ENCODE results near the gene WWC2.

The WWC2 gene

DNA sequence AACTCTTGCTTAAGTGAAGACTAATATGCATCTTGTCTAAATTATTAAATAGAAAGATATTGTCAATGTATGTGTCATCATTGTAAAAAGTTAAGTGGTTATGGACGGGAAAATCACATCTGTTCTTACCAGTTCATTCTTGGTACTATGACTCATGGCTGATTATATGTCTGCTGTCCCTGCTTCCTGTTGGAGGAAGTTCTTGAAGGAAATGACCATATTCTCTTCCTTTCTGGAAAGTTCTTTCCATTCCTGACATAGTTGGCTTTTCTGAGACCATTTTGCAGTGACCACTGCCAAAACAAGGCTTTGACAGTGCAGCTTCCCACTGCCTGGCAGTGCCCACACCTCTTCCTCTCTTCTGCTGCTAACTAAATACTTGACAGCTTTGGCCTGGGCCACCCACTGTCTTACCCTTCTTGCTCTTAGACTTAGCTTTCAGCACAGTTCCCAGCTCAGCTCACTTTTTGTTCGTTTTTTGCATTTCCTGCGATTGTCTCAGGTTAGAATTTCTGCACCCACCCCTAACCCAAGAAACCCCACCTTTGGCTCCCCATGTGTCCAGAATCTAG is 236.4 kb downstream of the WWC2 start:
- no peak for DNase-seq

DNA sequence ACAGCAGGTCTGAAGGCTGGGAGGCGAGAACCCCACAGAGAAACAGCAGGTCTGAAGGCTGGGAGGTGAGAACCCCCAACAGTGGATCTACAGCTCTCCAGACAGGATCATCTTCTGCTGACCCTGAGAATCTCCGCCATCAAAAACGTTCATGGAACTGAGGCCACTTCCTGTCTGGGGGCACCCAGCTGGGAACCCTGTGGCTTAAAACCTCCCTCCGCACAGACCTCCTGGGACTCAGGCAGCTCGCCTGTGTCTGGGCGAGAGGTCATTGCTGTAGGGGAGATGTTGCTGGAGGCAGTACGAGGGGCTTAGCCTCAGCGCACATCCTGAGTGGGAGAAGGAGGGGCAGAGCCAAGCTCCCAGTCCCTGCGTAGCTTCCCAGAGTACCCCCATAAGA is 238.3 kb downstream of the WWC2 start:
- DNase-seq: no peak

DNA sequence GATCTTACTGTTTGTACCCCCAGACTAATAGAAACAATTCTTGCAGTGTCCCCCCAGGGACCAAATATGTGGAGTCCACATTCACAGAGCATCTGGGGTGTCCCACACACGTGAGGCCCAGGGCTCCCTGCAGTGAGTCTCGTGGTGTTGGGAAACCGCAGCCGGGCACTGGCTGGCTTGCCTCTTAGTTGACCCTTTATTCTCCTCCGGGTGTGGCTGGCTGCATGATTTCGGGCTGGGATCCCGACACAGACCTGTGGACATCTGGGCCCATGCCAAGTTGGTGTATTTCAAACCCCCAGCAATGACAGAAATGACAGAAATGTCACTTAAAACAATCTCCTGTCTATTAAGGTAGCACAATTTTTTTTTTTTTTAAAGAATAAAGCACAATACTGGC is 238.8 kb downstream of the WWC2 start:
- no peak for DNase-seq

DNA sequence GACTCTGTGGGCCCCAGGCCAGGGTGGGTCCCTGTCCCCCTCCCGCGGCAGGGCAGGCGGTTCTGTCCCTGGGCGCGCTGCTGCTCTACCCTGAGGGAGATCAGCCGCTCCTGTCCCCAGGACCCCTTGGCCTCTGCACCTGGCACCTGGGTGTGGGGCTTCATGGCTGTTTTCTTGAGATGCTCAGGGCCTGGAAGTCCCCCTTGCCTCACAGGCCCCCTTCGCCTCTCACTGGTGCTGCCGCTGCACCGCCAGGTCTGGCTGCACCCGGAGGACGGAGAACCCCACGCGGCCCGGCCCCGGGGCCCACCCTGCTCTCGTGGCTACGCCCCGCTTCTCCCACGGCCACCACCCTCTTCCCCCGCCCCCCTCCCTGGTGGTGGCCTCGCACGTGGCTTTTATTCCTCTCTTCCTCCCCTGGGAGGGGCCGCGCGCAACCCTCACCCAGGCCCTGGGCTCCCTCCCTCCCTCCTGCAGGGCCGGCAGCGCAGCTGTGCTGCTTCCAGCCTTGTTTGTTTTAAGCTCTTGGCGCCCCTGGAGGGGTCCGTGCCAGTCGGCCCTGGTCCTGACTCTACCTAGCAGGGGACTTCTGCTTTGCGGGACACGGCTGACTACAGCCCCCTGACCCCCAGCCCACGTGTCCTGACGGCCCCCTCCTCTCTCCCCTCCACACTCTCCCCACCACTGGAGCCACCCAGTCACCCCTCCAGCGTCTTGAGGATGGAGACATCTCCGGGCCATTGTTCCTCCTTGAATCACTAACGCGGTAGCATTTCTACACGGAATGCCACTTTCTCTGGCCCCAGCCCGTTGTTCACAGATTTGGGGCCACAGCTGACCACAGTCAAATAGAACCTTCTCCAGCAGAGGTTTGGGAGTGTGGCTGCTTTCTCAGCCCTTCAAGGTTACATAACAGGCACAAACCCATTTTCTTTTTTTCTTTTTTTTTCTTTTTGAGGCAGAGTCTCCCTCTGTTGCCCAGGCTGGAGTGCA is 243.8 kb downstream of the WWC2 start:
- no peak for DNase-seq

DNA sequence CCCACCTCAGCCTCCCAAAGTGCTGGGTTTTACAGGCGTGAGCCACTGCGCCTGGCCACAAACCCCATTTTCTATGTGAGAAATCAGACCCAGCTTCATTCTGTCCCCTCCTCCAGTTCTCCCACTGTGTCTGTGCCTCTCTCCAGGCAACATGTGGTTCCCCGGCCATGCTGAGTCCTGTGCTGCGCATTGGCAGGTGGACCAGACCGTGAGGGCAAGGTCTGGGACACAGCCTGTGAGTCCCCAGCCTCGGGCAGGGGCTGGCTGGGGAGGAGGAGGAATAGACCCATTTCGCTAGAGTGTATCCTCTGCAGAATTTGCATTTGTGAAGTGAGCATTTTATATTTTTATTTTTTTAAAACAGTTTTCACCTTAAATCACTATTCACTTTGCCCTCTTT is 244.7 kb downstream of the WWC2 start:
- DNase-seq: no peak

DNA sequence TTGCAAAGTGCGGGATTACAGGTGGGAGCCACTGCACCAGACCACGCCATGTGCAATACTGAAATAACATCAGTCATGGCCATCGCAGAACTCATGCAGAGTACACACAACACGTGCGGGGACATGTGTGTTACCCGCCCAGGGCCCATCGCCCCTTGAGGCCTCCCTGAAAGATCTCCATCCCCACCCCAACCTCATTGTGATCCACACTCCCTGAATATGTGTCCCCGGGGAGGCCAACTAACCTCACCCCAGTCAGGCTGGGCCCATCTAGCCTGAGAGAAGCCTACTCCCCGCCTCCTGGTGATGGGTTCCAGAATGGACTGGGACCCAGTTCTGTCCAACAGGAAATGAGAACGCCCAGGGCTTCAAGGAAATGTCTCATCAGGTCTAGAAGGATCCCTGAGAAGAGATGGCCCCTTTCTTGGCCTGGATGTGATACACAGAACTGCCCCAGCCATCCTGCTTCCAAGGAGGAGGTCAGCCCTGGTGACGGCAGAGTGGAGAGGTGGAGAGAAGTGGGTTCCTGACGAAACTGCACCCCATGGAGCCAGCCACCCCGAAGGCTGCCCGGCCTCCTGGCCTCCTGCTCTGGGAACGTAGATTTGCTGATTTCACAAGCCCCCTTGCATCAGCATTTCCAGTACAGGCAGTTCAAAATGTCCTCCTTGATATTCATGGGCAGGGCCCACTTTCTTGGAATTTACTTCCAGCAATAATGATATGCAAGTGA is 245.6 kb downstream of the WWC2 start:
- no peak for DNase-seq

DNA sequence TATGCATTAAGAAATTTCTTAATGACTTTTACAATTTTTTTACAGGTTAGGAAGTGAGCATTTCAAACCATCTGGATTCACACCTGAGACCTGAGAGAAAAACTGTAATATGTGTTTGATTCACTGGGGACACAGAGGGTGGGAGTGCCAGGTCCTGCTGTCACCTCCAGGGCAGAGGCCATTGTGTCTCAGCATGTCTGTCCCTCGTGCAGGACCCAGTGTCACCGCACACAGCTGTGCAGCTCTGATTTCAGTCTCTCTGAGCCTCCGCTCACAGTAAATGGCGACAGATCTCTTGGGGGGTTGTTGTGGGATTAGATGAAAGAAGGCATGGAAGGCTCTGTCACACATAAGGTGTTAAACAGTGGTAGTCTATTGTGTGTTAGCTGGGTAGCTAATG is 246.2 kb downstream of the WWC2 start:
- no peak for DNase-seq

DNA sequence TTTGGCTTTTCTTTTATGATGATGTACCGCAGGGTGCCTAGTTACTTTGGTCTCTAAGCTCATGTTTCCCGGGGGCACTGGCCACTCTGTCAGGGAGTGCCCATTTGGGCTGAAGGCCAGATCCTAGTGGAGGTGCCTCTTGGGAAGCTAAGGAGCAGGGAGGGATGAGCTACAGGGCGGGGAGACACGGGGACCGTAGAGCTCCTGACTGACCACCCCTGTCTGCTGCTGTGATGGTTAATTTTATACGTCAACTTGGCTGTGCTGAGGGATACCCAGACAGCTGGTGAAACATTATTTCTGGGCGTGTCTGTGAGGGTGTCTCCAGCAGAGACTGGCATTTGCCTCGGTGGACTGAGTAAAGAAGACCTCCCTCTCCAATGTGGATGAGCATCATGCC is 248.1 kb downstream of the WWC2 start:
- no peak for DNase-seq

DNA sequence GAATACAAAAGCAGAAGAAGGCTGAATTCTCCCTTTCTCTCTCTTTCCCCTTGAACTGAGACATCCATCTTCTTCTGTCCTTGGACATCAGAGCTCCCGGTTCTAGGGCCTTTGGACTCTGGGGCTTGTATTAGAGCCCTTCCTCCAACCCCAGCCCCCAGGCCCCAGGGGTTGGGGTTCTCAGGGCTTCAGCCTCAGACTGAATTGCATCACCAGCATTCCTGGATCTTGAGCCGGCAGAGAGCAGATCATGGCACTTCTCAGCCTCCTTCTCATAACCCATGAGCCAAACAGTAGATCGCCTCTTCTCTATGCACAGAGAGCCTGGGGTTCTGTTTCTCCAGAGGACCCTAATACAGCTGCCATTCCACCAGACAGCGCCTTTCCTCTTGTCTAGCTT is 248.5 kb downstream of the WWC2 start:
- no peak for DNase-seq

DNA sequence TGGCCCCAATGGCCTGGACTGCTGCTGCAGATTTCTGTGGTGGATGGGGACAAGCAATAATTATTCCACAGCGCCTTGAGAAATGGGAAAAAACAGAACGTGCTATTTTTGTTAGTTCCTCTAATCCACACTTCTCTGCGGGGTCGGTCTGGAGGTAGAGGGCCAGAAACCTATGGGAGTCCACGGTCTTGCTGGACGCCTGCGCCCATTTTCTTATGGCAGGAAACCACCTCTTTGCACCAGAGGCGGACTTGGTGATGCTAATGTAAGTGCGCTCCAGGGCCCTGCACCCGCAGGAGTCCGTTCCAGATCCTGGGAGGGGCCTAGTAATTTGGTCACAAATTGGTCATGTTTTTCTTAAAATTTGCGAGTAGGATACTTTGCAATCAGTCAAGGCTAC is 249.1 kb downstream of the WWC2 start:
- DNase-seq: no peak

DNA sequence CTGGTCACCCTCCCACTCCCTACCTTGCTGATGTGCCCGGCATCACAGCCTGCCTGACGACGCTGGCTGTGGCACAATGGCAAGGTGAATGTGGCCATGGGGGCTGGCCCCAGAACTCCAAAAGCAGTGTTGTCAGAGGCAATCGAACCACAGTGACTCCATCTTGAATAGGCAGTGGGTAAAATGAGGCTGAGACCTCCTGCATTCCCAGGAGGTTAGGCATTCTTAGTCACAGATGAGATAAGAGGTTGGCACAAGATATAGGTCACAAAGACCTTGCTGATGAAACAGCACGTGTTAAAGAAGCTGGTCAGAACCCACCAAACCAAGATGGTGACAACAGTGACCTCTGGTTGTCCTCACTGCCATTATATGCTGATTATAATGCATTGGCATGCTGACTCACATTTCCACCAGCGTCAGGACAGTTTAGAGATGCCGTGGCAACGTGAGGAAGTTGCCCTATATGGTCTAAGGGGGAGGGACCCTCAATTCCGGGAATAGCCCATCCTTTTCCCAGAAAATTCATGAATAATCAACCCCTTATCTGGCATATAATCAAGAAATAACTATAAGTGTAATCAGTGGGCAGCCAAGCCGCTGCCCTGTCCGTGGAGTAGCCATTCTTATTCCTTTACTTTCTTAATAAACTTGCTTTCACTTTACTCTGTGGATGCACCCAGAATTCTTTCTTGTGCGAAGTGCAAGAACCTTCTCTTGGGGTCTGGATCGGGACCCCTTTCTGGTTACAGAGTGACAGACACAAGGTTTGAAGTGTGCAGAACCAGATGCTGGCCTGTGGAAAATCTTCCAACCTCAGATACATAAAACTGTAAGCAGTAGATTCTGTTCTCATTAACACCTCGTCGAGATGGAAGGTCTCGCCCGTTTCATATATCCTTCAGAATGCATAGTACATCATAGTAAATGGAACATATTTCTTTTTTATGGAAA is 249.9 kb downstream of the WWC2 start:
- peak; percentile 65 for DNase-seq

DNA sequence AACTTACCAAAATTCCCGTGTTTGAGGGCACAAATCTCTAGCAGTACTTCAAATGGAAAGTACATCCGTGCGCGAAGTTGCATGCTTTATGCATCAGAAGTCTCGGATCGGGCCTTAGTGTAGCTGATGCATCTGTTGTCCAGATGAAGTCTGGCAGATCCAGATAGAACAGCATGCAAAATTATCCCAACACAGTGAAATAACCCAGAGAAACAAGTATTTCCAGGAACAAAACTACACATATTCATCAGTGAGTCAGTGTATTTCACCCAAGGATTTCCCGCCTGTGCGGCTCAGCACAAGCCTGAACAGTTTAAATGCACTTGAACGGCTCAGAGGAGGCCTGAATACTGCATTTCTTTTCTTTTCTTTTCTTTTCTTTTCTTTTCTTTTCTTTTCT is 250.6 kb downstream of the WWC2 start:
- peak; percentile 4 for DNase-seq

DNA sequence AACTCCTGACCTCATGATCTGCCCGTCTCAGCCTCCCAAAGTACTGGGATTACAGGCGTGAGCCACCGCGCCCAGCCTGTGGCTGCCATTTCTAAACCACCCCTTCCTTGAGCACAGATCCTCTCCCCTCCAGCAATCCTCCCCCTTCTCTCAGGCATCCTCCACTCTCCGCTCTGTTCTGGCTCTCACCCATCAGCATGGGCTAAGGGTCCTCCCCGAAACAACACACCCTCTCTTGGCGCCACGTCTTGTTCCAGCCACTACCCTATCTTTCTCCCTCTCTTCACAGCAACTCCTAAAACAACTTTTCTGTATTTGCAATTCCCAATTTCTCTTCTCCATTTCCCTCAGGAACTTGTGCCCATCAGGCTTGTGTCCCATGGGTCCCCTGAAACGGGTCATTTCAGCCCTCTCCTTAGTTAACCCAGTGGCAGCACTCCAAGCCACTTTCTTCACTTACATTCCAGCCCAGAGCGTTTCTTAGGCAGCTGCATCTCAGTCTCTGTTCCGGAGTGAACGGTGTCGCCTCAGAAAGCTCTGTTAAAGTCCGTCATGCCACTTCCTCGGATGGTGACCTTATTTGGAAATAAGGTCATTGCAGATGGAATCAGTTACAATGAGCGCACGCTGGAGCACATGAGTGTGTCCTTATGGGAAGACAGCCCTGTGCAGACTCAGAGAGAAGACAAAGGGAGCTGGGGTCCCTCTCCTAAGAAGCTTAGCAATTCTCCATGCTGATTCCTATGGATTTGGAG is 251.4 kb downstream of the WWC2 start:
- no peak for DNase-seq

DNA sequence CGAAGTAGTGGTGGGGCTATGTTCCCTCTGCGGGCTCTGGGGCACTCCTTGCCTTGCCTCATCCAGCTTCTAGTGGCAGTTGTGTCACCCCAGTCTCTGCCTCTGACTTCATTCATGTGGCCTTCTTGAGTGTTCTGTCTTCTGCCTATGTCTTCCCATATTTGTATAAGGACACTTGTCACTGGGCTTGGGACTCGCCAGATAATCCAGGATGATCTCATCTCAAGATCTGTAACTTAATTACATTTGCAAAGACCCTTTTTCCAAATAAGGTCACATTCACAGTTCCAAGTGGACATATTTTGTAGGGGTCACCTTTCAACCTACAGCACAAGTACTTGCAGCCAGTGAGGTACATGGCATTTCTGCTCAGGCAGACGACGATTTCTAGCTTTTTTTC is 253.5 kb downstream of the WWC2 start:
- DNase-seq: no peak

DNA sequence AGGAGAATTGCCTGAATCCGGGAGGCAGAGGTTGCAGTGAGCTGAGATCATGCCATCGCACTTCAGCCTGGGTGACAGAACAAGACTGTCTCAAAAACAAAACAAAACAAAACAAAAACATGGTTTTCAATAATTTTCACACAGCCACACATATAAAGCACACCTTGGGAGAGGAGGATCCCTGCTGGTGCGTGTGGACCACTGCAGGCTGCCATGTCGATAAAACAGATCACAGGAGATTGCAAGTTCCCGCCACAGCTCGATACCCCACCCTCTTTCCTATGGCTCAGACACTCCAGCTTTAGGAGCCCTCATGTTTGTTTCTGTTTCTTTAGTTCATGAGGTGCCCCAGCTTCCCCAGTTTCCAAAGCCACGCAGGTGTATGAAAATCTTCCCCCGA is 254.5 kb downstream of the WWC2 start:
- DNase-seq: no peak

DNA sequence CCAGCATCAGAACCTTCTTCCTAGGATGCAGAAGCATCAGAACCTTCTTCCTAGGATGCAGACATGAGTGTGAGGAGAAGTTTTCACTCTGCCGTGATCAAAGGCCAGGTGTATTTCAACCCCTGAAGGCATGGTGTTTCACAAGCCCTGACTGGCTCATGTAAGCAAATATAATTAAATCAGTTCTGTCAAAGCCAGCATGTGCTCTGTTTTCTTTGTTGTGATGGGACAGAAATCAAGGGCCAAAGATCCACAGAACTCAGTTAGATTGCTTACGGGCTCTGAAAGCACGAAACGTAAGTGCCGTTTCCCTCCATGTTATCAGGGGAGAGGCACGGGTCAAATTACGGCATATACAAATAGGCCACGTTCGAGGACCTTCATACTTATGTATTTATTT is 255.2 kb downstream of the WWC2 start:
- DNase-seq: no peak

DNA sequence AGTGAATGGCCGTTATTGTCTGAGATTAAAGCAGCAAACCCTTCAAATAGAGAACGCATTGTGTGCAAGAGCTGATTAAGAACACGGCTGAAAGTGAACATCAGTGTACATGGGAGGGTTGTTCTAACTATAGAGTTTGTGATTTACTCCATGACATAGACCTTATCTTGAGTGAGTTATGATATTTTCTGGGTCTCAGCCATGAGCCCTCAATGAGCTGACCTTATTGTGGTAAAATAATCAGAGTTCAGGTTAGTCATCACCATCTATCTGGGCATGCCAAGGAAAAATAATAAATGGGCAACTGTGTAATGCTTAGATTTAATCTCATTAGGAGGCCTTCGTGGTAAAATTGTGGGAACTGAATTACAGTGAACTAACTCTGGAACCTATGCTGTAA is 256.3 kb downstream of the WWC2 start:
- DNase-seq: no peak

DNA sequence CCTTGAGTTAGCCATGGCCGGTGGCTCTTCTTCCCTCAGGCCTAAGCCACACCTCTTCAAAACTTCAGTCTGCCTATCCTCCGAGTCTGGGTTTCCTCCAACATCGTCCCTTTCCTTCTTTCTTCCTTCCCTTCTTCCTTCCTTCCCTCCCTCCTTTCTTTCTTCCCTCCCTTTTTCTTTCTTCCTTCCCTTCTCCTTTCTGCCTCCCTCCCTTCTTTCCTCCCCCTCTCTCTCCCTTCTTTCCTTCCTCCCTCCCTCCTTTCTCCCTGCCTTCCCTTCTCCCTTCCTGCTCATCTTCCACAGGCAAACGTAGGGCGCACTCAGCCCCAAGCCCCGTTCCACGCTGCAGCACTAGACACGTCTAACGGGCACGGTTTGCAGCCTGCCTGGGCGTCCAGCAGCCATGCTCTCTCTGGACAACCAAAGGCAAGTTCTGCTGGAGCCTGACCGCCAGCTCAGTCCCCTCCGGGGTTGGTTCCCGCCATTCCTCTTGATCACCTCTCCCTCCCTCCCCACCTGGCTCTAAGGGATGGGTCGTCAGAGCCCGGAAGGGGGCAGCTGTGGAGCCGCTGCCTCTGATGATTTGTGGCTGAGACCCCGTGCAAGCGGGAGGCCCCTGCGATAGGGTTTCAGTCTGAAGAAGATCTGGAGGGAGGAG is 257.2 kb downstream of the WWC2 start:
- no peak for DNase-seq

DNA sequence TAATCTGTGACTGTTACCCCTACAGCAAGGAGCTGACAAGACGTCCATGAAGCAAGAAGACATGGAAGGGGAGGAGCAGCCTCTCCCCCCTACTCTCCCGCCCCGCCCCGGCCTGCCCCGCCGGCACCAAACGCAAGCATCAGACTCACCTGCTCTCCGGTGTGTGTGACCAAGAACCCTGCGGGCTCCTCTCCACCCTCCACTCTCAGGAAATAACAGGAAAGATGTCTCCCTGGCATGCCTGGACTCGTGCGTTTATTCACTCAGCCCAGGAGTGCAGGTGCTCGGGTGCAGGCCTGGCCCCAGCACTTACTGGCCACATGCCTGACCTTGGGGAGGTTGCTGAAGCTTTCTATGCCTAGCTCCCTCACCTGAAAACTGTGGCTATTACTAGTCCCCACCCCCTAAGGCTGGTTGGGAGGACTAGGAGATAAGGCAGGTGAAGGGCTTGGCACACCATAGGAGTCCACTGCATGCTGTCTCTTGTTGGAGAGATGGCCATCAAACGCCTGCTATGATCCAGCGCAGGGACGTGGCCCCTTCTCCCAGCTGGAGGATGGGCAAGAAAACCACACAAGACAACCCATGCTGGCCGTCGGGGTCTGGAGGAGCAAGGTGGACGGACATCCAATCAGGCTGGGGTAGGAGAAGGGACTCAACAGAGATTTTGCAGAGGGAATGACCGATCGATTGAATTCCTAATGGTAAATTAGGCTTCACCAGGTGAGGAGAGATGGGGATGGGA is 258.0 kb downstream of the WWC2 start:
- DNase-seq: no peak

DNA sequence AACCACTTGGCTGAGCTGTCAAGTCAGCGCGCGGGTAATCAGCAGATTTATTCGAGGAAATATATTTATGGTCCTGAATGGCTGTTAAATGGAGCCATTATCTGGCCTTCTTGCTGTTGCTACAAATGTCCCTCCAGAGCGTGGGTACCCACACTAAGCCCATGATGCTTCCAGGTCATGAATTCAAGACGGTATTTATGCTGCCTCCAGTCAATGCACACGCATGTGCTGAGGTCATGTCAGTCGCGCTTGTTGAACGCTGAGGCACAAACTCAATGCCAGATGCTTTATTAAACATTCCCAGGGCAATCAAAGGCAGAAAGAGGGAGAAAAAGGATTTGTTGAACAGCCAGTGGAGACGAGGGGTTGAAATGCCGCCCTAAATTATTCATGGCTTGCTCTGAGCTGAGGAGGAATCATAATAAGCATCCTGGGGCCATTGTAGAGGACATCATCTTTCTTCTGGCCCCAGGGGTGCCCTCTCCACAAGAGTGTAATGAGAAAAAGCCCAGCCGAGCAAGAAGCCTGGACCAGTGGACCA is 259.2 kb downstream of the WWC2 start:
- no peak for DNase-seq

Measured in stimulated activated CD4-positive, alpha-beta T cell treated with anti-CD3 and anti-CD28 coated beads, Interleukin-1b, Interleukin-23, amount 100 ng/mL, for 48 hours (primary cell).